Measurements from ENCODE around the gene MRNIP.
A peak's percentile ranks its signal among the peaks of the same experiment; 100 is the strongest.
"Not testable (repeated sequence)": the region's sequence is repeated elsewhere in the genome, so short reads cannot be mapped to it uniquely, and the experiment has no call there.

MRNIP gene

GRCh38 chr5:179837076-179838011 is 21.3 kb downstream of the MRNIP start:
- DNase-seq: no peak

- peak; percentile 55 for DNase-seq
Observed at GRCh38 chr5:179836225-179837019, 22.2 kb downstream of the MRNIP start.

GRCh38 chr5:179834871-179835270 is 23.7 kb downstream of the MRNIP start:
- DNase-seq: not testable (repeated sequence)

DNA sequence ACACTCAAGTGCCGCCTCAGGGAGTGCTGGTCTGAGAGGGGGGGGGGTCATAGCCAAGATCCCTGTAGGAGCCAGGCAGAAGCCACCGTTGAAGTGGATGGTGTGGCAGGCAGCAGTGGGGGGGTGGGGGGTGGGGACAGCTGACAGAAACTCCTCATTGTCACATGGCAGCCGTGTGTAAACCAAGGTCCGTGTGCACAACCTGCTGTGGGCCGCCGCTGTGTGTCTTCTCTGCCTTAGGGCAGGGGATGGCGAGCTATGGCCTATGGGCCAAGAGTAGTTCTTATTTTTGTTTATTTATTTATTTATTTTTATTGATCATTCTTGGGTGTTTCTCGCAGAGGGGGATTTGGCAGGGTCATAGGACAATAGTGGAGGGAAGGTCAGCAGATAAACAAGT is 24.5 kb downstream of the MRNIP start:
- no peak for DNase-seq

GRCh38 chr5:179833709-179834070 is 24.9 kb downstream of the MRNIP start:
- no peak for DNase-seq

- DNase-seq: no peak
Observed at GRCh38 chr5:179833056-179833708, 25.4 kb downstream of the MRNIP start.

DNA sequence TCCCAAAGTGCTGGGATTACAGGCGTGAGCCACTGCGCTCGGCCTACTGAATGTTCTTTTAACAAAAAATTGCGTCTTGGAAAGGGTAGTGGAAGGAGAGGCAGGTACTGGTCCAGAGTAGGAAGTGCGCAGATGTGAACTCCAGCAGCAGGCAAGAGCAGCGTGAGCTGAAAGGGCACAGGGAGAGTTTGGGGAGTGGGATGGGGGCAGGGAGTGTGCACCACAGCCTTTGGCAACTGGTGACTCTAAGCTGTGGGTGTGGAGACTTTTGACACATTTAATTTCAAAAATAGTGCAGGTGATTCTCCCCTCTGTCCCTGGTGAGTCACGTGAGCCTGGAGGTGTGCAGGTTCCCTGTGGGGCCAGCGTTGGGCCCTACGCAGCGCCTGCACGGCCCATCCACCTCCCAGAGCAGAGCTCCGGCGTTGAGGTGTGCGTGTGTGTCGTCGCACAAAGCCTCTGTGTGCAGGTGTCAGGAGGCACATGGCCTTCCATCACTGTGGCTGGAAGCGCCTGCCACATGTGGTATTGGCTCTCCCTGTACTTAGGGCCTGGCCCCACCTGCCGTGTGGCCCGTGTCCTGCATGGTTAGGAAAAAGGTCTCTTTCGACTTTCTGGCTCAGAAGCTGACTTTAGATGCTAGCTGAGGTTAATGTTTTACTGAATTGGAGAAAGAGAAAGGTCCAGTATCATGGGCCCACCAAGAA is 26.4 kb downstream of the MRNIP start:
- DNase-seq: no peak

DNA sequence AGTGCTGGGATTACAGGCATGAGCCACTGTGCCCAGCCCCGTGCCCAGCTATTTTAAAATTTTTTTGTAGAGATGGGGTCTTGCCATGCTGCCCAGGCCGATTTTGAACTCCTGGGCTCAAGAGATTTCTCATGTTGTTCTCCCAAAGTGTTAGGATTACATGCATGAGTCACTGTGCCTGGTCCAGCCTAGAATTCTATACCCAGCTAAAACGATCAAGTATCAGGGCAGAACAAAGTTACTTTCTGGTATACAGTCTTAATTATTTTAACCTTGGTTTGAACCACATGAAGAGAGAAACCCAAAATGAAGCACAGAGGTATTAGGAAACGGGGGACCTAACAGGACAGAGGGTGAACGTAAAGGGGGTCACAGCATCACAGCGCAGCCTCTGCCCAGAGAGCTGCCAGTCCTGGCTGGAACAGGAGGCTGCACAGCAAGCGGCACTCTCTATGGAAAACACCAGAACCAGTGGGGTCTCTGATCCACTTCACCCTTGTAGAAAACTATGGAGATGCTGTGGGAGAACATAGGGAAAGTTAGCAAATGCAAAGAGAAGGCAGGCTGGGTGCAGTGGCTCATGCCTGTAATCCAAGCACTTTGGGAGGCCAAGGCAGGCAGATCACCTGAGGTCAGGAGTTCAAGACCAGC is 27.7 kb downstream of the MRNIP start:
- no peak for DNase-seq

- no peak for DNase-seq
Observed at GRCh38 chr5:179829732-179830435, 28.7 kb downstream of the MRNIP start.

- DNase-seq: no peak
Observed at GRCh38 chr5:179828756-179829421, 29.7 kb downstream of the MRNIP start.

- DNase-seq: no peak
Observed at GRCh38 chr5:179827680-179828079, 30.9 kb downstream of the MRNIP start.

GRCh38 chr5:179825655-179826182 is 32.9 kb downstream of the MRNIP start:
- DNase-seq: no peak

DNA sequence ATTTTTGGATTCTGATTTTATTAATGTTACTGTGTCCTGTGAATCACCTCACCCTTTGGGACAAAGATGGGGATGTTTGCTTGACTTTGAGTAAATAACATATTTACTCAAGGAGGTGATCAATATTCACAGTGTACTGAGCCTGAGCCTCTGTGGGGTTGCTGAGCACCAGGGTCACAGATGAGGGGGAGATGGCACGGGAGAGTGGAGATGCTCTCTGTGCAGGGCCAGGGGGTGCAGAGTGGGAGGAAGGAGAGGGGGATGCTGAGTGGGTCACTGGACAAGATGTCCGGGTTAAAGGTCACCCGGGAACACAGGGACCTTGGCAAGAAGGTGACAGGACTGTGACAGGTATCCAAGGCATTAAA is 33.9 kb downstream of the MRNIP start:
- no peak for DNase-seq

DNA sequence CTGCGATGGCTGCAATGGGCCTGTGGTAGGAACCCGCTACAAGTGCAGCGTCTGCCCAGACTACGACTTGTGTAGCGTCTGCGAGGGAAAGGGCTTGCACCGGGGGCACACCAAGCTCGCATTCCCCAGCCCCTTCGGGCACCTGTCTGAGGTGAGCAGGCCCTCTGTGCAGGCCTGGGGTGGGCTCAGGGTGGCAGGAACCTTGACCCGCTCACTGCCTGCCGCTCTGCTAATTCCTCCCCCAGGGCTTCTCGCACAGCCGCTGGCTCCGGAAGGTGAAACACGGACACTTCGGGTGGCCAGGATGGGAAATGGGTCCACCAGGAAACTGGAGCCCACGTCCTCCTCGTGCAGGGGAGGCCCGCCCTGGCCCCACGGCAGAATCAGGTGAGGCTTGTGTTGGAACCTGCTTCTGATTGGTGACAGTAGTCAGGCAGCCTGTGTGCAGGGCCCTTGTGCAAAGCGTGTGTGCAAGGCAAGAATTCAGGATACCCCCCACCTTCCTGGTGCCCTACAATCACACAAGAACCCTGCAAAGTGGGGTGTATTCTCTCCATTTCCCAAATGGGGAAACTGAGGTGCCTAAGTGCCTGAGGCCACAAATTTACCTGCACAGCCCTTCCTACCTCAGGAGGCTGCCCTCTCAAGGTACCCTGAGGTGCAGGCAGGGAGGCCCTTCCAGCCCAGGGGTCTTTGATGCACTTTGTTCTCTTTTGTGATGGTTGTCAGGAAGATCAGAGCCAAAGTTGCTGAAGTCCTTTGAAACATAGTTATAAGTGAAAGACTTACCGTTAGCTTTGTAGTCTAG is 34.5 kb downstream of the MRNIP start:
- no peak for DNase-seq

GRCh38 chr5:179822444-179822990 is 36.1 kb downstream of the MRNIP start:
- no peak for DNase-seq

DNA sequence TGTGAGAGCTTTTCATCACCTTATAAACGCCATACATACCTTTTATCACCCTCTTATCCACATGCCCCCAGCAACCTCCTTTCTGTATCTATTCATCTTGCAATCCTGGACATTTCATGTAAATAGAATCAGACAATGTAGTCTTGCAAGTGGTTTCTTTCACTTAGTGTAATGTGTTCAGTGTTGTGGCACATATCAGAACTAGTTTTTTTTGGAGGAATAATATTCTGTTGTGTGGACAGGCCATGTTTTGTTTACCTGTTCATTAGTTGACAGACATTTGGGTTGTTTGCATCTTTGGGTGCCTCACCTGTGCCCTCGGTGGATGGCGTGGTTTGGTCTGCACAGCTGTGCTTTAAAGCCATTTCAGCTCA is 36.6 kb downstream of the MRNIP start:
- DNase-seq: no peak

DNA sequence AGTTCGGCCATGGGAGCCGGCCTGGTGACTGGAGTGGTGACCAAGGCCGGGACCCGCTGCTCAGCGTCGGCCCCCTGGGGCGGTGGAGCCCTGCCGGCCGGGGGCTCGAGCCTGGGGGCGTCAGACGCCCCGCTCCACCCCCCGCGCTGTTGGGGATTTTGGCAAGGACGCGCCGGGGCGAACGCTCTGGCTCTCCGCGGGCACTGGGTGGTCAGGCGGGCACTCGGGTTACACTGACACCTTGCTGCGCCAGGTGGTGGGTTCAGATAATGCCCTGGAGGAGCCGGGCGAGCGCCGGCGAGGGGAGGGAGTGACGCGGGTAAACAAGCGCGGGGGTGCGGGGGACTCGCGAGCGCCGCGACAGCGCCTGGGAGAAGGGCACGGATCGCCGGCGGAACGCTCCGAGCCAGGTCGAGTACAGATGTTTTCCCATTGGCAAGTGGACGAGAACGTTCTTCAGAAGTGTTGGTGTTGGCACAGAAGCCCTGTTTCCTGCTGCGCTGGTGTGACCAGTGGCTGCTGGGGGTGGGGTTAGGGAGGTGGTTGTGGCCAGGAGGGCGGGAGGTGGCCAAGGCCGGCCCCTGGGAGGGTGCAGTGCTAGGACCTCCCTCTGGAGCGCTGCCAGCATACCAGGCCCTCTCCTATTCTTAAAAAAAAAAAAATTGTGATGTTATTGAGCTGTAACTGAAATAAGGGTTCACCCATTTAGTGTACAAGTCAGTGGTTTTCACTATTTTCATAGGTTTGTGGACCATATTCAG is 37.1 kb downstream of the MRNIP start:
- peak; percentile 87 for DNase-seq

DNA sequence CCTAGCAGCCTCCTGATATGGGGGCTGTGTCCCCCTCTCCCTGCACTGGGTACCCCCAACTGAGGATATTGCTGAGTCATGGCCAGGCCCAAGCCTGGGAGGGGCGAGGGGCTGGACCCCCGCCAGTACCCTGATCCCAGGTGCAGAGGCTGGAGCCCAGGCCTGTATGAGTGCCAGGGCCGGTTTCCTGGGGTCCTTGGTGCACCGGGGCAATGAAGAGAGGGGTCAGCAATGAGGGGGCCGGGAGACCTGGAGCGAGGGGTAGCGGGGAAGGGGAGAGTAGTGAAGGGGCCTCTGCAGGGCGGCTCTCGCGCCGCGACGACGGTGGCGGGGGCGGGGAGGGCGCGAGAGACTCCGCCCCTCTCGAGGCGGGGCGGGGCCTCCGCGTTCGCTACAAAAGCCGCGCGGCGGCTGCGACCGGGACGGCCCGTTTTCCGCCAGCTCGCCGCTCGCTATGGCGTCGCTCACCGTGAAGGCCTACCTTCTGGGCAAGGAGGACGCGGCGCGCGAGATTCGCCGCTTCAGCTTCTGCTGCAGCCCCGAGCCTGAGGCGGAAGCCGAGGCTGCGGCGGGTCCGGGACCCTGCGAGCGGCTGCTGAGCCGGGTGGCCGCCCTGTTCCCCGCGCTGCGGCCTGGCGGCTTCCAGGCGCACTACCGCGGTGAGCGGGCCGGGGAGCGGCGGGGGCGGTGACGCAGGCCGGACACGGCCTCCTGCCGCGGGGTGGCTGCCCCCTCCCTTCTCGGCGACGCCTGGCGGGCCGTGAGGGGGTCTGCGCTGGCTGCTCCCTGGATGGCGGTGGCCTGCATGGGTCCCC is 37.9 kb downstream of the MRNIP start, which contains the start of gene SQSTM1:
Gene SQSTM1 (plus strand): TSS at position 423 of the 815 bp plus-strand sequence. CDS start 32 bp downstream, at position 455.
- peak; percentile 78 for DNase-seq
